IMR-90 (cell line): ENCODE data around the gene MAGI2. TPM values are rescaled to one million over a fixed set of nuclear protein-coding genes. Genes with fewer than 3 reads are reported as not detected.

Source experiments
- ATAC-seq: fragments of 200-7000 bp; cut with Tn5 transposase; 2 replicates; pipeline ENCODE4 v1.9.1; 2020; ENCODE audit warnings: low read depth, mild to moderate bottlenecking, moderate library complexity
- BruUV-seq: library from RNA; stranded (reverse); fragments of 400-500 nt; replicated peaks from 2 replicates; lab custom pipeline; 2021; lab: Mats Ljungman, UMichigan
- CTCF ChIA-PET: fragments of 300-600 bp; formaldehyde crosslinking; extraction: SDS; loops from one replicate; lab custom pipeline; 2021; ENCODE audit warnings: antibody characterized with exemption; lab: Yijun Ruan, JAX
- POLR2A ChIA-PET: fragments of 300-600 bp; sonication (Branson Sonifier 250); formaldehyde crosslinking; loops from one replicate; lab custom pipeline; 2022; ENCODE audit warnings: antibody characterized with exemption; ENCODE audit not compliant: unreplicated experiment; lab: Charles Lee
- DNase-seq: peaks from one replicate; pipeline ENCODE4 v3.0.0; 2013
- H2AFZ ChIP-seq: replicated peaks from 2 replicates; pipeline ENCODE3; 2013; ENCODE audit warnings: low read length, mild to moderate bottlenecking; ENCODE audit not compliant: poor library complexity
- H2AK5ac ChIP-seq: 2 replicates; pipeline ENCODE4 v1.6.1; 2013; ENCODE audit warnings: low read depth, low read length, inconsistent platforms
- H2AK9ac ChIP-seq: replicated peaks from 2 replicates; pipeline ENCODE3; 2013; ENCODE audit warnings: mild to moderate bottlenecking, low read depth, low read length, moderate library complexity; ENCODE audit not compliant: poor library complexity
- H2BK120ac ChIP-seq: 2 replicates; pipeline ENCODE4 v1.6.1; 2013; ENCODE audit warnings: low read depth, low read length, inconsistent platforms
- H2BK15ac ChIP-seq: 3 replicates; pipeline ENCODE4 v1.6.1; 2013; ENCODE audit warnings: low read depth, low read length, inconsistent platforms
- H2BK20ac ChIP-seq: 2 replicates; pipeline ENCODE4 v1.6.1; 2013; ENCODE audit warnings: low read depth, mild to moderate bottlenecking, inconsistent platforms, low read length, moderate library complexity
- H2BK5ac ChIP-seq: 2 replicates; pipeline ENCODE4 v1.6.1; 2013; ENCODE audit warnings: mild to moderate bottlenecking, low read depth, low read length, inconsistent platforms; ENCODE audit not compliant: poor library complexity, severe bottlenecking
- H3K14ac ChIP-seq: replicated peaks from 2 replicates; pipeline ENCODE4 v1.6.1; 2013; ENCODE audit warnings: low read depth, low read length, inconsistent platforms
- H3K18ac ChIP-seq: 2 replicates; pipeline ENCODE4 v1.6.1; 2013; ENCODE audit warnings: low read depth, low read length, control low read depth
- H3K23ac ChIP-seq: 2 replicates; pipeline ENCODE4 v1.6.1; 2013; ENCODE audit warnings: low read depth, low read length, inconsistent platforms
- H3K27ac ChIP-seq: 2 replicates; pipeline ENCODE4 v1.5.1; 2013; ENCODE audit warnings: mild to moderate bottlenecking, control low read depth, low read length; ENCODE audit not compliant: insufficient read depth
- H3K27me3 ChIP-seq: 2 replicates; pipeline ENCODE4 v1.6.1; 2013; ENCODE audit warnings: low read length; ENCODE audit not compliant: control insufficient read depth, insufficient read depth
- H3K36me3 ChIP-seq: 2 replicates; pipeline ENCODE4 v1.6.1; 2013; ENCODE audit warnings: low read length, mixed read lengths; ENCODE audit not compliant: control insufficient read depth, insufficient read depth
- H3K4ac ChIP-seq: 2 replicates; pipeline ENCODE4 v1.6.1; 2013; ENCODE audit warnings: low read depth, low read length, inconsistent platforms
- H3K4me1 ChIP-seq: 2 replicates; pipeline ENCODE4 v1.6.1; 2013; ENCODE audit warnings: low read length, mixed read lengths; ENCODE audit not compliant: control insufficient read depth, insufficient read depth
- H3K4me2 ChIP-seq: 2 replicates; pipeline ENCODE4 v1.6.1; 2013; ENCODE audit warnings: low read depth, mild to moderate bottlenecking, control low read depth, low read length, moderate library complexity
- H3K4me3 ChIP-seq: 2 replicates; pipeline ENCODE4 v1.5.1; 2013; ENCODE audit warnings: low read depth, mild to moderate bottlenecking, control low read depth, low read length, moderate library complexity; ENCODE audit not compliant: insufficient read depth
- H3K56ac ChIP-seq: 2 replicates; pipeline ENCODE4 v1.6.1; 2013; ENCODE audit warnings: low read length, inconsistent platforms; ENCODE audit not compliant: insufficient read depth; ENCODE audit errors: extremely low read depth
- H3K79me1 ChIP-seq, 2 experiments: 2 replicates each; pipeline ENCODE4 v1.6.1; 2013; ENCODE audit warnings: low read length in 2 of 2, inconsistent platforms in 1 of 2, low read depth in 1 of 2
- H3K9ac ChIP-seq: 2 replicates; pipeline ENCODE4 v1.6.1; 2013; ENCODE audit warnings: low read depth, low read length, control low read depth
- H3K9me1 ChIP-seq: 2 replicates; pipeline ENCODE4 v1.6.1; 2013; ENCODE audit warnings: low read length, inconsistent platforms; ENCODE audit not compliant: insufficient read depth
- H3K9me3 ChIP-seq: 2 replicates; pipeline ENCODE4 v1.6.1; 2013; ENCODE audit warnings: low read length; ENCODE audit not compliant: control insufficient read depth, insufficient read depth
- H4K20me1 ChIP-seq: 2 replicates; pipeline ENCODE4 v1.6.1; 2013; ENCODE audit warnings: low read length, inconsistent platforms; ENCODE audit not compliant: insufficient read depth
- H4K5ac ChIP-seq: 2 replicates; pipeline ENCODE4 v1.6.1; 2013; ENCODE audit warnings: mild to moderate bottlenecking, low read depth, low read length, control low read depth
- H4K8ac ChIP-seq, 2 experiments: 2 replicates each; pipeline ENCODE4 v1.6.1; 2013; ENCODE audit warnings: low read depth in 2 of 2, low read length in 2 of 2, control low read depth in 1 of 2, inconsistent platforms in 1 of 2
- H4K91ac ChIP-seq: 2 replicates; pipeline ENCODE4 v1.6.1; 2013; ENCODE audit warnings: low read depth, low read length, inconsistent platforms; ENCODE audit not compliant: insufficient read depth
- BHLHE40 ChIP-seq: fragments of 150-350 bp; IDR thresholded peaks from 2 replicates; pipeline ENCODE4 v1.6.1; 2016; ENCODE audit warnings: mild to moderate bottlenecking, low read depth, low read length
- CEBPB ChIP-seq: IDR thresholded peaks from 2 replicates; pipeline ENCODE4 v1.6.1; 2012; ENCODE audit warnings: low read depth, low read length, improper control_type of control experiment
- CHD1 ChIP-seq: IDR thresholded peaks from 2 replicates; pipeline ENCODE4 v1.6.1; 2012; ENCODE audit warnings: low read depth, low read length, improper control_type of control experiment
- FOS ChIP-seq: fragments of 150-350 bp; IDR thresholded peaks from 2 replicates; pipeline ENCODE4 v1.6.1; 2016; ENCODE audit warnings: low read depth, low read length
- MAFK ChIP-seq: IDR thresholded peaks from 2 replicates; pipeline ENCODE4 v1.6.1; 2012; ENCODE audit warnings: low read depth, low read length, improper control_type of control experiment
- MAZ ChIP-seq: IDR thresholded peaks from 2 replicates; pipeline ENCODE4 v1.6.1; 2012; ENCODE audit warnings: low read depth, mild to moderate bottlenecking, low read length, improper control_type of control experiment, moderate library complexity, borderline replicate concordance
- MXI1 ChIP-seq: IDR thresholded peaks from 2 replicates; pipeline ENCODE4 v1.6.1; 2012; ENCODE audit warnings: low read depth, mild to moderate bottlenecking, low read length, moderate library complexity, borderline replicate concordance
- NFE2L2 ChIP-seq: fragments of 150-350 bp; IDR thresholded peaks from 2 replicates; pipeline ENCODE4 v1.6.1; 2016; ENCODE audit warnings: low read depth, mild to moderate bottlenecking, low read length
- POLR2A ChIP-seq: IDR thresholded peaks from 2 replicates; pipeline ENCODE4 v1.6.1; 2012; ENCODE audit warnings: mild to moderate bottlenecking, low read depth, low read length
- RAD21 ChIP-seq: IDR thresholded peaks from 2 replicates; pipeline ENCODE4 v1.6.1; 2012; ENCODE audit warnings: low read length, improper control_type of control experiment
- RCOR1 ChIP-seq: IDR thresholded peaks from 2 replicates; pipeline ENCODE4 v1.6.1; 2012; ENCODE audit warnings: mild to moderate bottlenecking, low read length, improper control_type of control experiment; ENCODE audit not compliant: insufficient replicate concordance
- RFX5 ChIP-seq: IDR thresholded peaks from 2 replicates; pipeline ENCODE4 v1.8.0; 2012; ENCODE audit warnings: low read depth, mild to moderate bottlenecking, low read length, moderate library complexity
- SMC3 ChIP-seq: fragments of 150-350 bp; IDR thresholded peaks from 2 replicates; pipeline ENCODE4 v1.6.1; 2016; ENCODE audit warnings: low read depth, mild to moderate bottlenecking, antibody characterized with exemption, low read length, moderate library complexity
- WGBS, 2 experiments: methylation state at CpG; one replicate each; pipeline versions ENCODE4 v1.1.5 to v1.1.7; 2013; ENCODE audit warnings: missing lambda C conversion rate in 2 of 2; ENCODE audit not compliant: insufficient read length in 1 of 2; ENCODE audit errors: extremely low coverage in 2 of 2; 5-methylcytosine and 5-hydroxymethylcytosine counted together
- dilution Hi-C: fragments of 300-500 bp; cut with HindIII; formaldehyde crosslinking; loops from one replicate; pipeline ENCODE4 v1.14.3; 2018; ENCODE audit warnings: low sequenced_read_pairs; ENCODE audit not compliant: unreplicated experiment
- in situ Hi-C: fragments of 300-500 bp; cut with MboI; formaldehyde crosslinking; loops from 3 replicates; pipeline ENCODE4 v1.14.3; 2019; ENCODE audit warnings: low sequenced_read_pairs, inconsistent platforms, mixed read lengths
- intact Hi-C: fragments of 100-400 bp; cut with micrococcal nuclease; formaldehyde crosslinking; loops from 2 replicates; pipeline ENCODE4 v1.10.0; 2022
- polyA plus RNA-seq, 3 experiments: library from polyadenylated mRNA; depleted of rRNA; stranded (reverse); fragments of >200 nt; gene quantifications; 2 replicates each; pipeline ENCODE4 v1.2.3, GENCODE V29; 2012; ENCODE audit warnings: low replicate concordance in 1 of 3
- total RNA-seq: library from RNA; depleted of rRNA; stranded (reverse); fragments of >200 nt; gene quantifications from 2 replicates; pipeline ENCODE4 v1.2.3, GENCODE V29; 2012
- TF ChIP-seq, protein P1 (sequence below): conservative IDR thresholded peaks from 2 replicates; pipeline ENCODE4 v1.5.1; 2012; ENCODE audit warnings: mild to moderate bottlenecking, low read depth, low read length, improper control_type of control experiment
- TF ChIP-seq, protein P2 (sequence below): fragments of 150-350 bp; IDR thresholded peaks from 2 replicates; pipeline ENCODE4 v1.6.1; 2016; ENCODE audit warnings: low read depth, mild to moderate bottlenecking, low read length, moderate library complexity, borderline replicate concordance
- TF ChIP-seq, protein P3 (sequence below): fragments of 150-350 bp; IDR thresholded peaks from 2 replicates; pipeline ENCODE4 v1.6.1; 2017; ENCODE audit warnings: mild to moderate bottlenecking, antibody characterized with exemption, low read length, low read depth

The MAGI2 gene
- total and polyA plus RNA-seq, 2 of the 4 experiments (the other 2 are of a cell fraction) = 2.5 to 17.9 TPM

DNA sequence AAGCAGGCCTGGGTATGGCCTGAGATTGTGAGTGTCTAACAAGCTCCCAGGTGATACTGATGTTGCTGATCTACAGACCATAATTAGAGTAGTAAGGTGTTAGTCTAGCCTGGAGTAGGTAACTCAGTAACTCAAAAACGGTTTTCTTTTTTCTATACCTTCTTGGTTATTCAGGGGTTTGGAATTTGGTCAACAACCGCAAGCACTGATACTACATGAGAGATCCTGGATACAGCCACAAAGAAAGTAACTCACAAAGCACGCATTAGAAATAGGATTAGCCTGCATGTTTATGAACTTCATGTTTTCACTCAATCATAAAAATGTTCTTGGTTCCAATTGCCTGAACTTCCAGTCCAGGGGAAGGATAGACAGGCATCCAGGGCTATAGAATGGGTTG is 803.5 kb downstream of the MAGI2 start:
- Histone ChIP-seq H3K14ac (no peak overlapping the region), H3K18ac (no peak overlapping the region), H4K91ac (no peak overlapping the region), H3K4me1 (no peaks in the 10 kb centered on the region), H3K4me3 (no peak overlapping the region), H4K8ac (no peak overlapping the region), H2AFZ (no peak overlapping the region), H2BK15ac (no peak overlapping the region), H3K23ac (no peak overlapping the region), H2BK5ac (no peak overlapping the region), H4K20me1 (no peaks in the 10 kb centered on the region), H3K79me1 (no peaks in the 10 kb centered on the region; a peak in 2 of 4 replicates), H2BK20ac (no peak overlapping the region), H3K36me3 (no peaks in the 10 kb centered on the region), H3K27ac (no peak overlapping the region), H4K5ac (no peak overlapping the region), H3K56ac (no peak overlapping the region), H3K4me2 (no peak overlapping the region), H2AK5ac (no peak overlapping the region), H3K9me3 (no peaks in the 10 kb centered on the region), H3K9ac (no peak overlapping the region), H2AK9ac (no peak overlapping the region), H2BK120ac (no peak overlapping the region), H3K4ac (no peak overlapping the region), H3K27me3 (no peaks in the 10 kb centered on the region), H3K9me1 (no peaks in the 10 kb centered on the region)
- BruUV-seq = no TSS peak
- intact Hi-C loops = no loop called here
- in situ Hi-C loops = no loop called here
- TF ChIP-seq CEBPB (no peak), FOS (no peak), RCOR1 (no peak), NFE2L2 (no peak), SMC3 (no peak), CHD1 (no peak), MXI1 (no peak), BHLHE40 (no peak), POLR2A (no peak), MAZ (no peak), RFX5 (no peak), RAD21 (no peak), MAFK (no peak)
- TF ChIP-seq, protein P1, sequence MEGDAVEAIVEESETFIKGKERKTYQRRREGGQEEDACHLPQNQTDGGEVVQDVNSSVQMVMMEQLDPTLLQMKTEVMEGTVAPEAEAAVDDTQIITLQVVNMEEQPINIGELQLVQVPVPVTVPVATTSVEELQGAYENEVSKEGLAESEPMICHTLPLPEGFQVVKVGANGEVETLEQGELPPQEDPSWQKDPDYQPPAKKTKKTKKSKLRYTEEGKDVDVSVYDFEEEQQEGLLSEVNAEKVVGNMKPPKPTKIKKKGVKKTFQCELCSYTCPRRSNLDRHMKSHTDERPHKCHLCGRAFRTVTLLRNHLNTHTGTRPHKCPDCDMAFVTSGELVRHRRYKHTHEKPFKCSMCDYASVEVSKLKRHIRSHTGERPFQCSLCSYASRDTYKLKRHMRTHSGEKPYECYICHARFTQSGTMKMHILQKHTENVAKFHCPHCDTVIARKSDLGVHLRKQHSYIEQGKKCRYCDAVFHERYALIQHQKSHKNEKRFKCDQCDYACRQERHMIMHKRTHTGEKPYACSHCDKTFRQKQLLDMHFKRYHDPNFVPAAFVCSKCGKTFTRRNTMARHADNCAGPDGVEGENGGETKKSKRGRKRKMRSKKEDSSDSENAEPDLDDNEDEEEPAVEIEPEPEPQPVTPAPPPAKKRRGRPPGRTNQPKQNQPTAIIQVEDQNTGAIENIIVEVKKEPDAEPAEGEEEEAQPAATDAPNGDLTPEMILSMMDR = no peak
- TF ChIP-seq, protein P2, sequence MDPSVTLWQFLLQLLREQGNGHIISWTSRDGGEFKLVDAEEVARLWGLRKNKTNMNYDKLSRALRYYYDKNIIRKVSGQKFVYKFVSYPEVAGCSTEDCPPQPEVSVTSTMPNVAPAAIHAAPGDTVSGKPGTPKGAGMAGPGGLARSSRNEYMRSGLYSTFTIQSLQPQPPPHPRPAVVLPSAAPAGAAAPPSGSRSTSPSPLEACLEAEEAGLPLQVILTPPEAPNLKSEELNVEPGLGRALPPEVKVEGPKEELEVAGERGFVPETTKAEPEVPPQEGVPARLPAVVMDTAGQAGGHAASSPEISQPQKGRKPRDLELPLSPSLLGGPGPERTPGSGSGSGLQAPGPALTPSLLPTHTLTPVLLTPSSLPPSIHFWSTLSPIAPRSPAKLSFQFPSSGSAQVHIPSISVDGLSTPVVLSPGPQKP = no peak
- TF ChIP-seq, protein P3, sequence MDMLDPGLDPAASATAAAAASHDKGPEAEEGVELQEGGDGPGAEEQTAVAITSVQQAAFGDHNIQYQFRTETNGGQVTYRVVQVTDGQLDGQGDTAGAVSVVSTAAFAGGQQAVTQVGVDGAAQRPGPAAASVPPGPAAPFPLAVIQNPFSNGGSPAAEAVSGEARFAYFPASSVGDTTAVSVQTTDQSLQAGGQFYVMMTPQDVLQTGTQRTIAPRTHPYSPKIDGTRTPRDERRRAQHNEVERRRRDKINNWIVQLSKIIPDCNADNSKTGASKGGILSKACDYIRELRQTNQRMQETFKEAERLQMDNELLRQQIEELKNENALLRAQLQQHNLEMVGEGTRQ = no peak
- no CpG with 5 or more reads among the region's 3 CpGs for WGBS, 2 experiments
- ATAC-seq = no peak
- ChIA-PET POLR2A (no interaction called here), CTCF (interaction anchor here (1.0 kb wide), 1 partner anchor 10 kb away, joined by 3 read pairs; no protein-coding TSS in a partner anchor)
- no peak for DNase-seq
- dilution Hi-C loops = no loop called here
